Testis (tissue), 2 donors: ENCODE data around the gene C21orf58.

Source experiments
- CTCF ChIP-seq, 3 experiments: fragments of 450-650 bp in 2 of 3; fragments of 200-600 bp in 1 of 3; sonication (generic) in 1 of 3; IDR thresholded peaks; one replicate each; pipeline ENCODE4 v1.5.1; 2016 to 2019; ENCODE audit warnings: antibody characterized with exemption in 3 of 3, mild to moderate bottlenecking in 2 of 3, moderate library complexity in 1 of 3
- POLR2A ChIP-seq: fragments of 450-650 bp; IDR thresholded peaks from one replicate; pipeline ENCODE4 v1.6.1; 2017; ENCODE audit warnings: antibody characterized with exemption, mild to moderate bottlenecking, moderate library complexity

DNA sequence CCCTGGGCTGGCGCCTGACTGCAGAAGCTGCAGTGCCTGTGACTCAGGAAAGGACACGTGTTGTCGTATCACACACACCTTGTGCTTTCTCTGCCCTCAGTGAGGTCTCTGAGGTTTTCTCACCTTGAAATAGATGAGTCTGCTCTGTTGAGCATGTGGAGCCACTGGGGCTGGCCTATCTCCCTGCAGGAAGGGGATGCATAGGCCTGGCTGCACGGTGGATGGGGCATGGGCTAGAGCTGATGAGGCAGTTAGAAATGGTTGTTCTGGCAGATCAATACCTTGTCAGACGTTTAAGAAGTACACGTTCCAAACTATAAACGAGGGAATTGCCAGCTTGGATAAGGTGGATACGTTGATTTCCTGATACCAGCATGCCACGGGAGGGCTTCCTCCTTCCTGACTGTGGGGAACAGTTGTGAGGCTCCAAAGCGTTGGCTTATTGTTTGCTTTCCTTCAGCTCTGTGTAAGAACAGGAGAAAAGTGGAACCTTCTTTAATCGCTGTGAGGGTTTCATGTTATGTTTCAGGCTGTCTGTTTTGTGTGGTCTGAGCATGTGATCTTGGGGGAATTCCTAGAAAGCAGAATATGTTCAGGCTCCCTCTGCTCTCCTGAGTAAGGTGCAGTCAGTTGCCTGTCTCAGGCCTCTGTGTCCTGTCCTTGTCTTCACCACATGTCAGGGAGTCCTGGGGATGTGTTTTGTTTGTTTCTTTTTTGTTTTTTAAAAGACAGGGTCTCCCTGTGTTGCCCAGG, 45.0 kb upstream of the C21orf58 start:
- TF ChIP-seq CTCF (IDR thresholded peaks at IDR 0.05) (no peak), POLR2A (no peak)
